GM18511 (cell line): Measurements from ENCODE around the gene MANEAL.
A peak's percentile ranks its signal among the peaks of the same experiment; 100 is the strongest.
"Not testable (repeated sequence)": the region's sequence is repeated elsewhere in the genome, so short reads cannot be mapped to it uniquely, and the experiment has no call there.

Experiments
- ATAC-seq: cut with Tn5 transposase; IDR thresholded peaks from one replicate; pipeline ENCODE4 v1.9.1; 2021; ENCODE audit warnings: mild to moderate bottlenecking, moderate library complexity; ENCODE audit not compliant: unreplicated experiment

The MANEAL gene, protein sequence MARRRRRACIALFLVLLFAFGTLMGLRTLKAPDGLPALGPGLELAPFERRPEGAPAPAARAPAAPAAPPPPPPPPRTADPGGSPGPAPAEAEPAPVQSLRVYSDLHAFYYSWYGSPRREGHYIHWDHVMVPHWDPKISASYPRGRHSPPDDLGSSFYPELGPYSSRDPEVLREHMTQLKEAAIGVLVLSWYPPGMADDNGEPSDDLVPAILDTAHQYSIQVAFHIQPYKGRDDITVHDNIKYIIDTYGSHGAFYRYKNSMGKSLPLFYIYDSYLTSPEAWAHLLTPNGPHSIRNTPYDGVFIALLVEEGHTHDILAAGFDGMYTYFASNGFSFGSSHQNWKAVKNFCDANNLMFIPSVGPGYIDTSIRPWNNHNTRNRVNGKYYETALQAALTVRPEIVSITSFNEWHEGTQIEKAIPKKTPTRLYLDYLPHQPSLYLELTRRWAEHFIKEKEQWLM

GRCh38 chr1:37793773-37794371 lies at the start of gene MANEAL:
Gene MANEAL (plus strand): TSS chr1:37793847. CDS start chr1:37794183, 336 bp downstream.
- ATAC-seq = peak; percentile 62

- no peak for ATAC-seq
Measured at GRCh38 chr1:37746806-37747205, 46.8 kb upstream of the MANEAL start.

DNA sequence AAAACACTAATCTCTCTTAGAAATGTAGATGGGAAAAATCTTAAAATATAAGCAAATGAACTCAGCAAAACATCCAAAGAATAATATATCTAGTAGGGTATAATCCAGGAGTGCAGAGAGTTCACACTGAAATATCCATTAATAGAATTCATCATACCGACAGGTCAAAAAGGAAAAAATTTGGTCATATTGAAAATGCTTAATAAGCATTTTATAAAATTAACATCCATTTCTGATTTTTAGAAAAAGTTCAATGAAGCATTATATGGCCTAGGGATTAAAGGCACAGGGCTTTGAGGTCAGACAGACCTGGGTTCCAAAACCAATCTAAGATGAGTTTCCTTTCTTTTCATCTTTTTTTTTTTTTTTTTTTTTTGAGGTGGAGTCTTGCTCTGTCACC lies 45.1 kb upstream of the MANEAL start:
- no peak for ATAC-seq

GRCh38 chr1:37752213-37752582 lies 41.4 kb upstream of the MANEAL start:
- no peak for ATAC-seq

DNA sequence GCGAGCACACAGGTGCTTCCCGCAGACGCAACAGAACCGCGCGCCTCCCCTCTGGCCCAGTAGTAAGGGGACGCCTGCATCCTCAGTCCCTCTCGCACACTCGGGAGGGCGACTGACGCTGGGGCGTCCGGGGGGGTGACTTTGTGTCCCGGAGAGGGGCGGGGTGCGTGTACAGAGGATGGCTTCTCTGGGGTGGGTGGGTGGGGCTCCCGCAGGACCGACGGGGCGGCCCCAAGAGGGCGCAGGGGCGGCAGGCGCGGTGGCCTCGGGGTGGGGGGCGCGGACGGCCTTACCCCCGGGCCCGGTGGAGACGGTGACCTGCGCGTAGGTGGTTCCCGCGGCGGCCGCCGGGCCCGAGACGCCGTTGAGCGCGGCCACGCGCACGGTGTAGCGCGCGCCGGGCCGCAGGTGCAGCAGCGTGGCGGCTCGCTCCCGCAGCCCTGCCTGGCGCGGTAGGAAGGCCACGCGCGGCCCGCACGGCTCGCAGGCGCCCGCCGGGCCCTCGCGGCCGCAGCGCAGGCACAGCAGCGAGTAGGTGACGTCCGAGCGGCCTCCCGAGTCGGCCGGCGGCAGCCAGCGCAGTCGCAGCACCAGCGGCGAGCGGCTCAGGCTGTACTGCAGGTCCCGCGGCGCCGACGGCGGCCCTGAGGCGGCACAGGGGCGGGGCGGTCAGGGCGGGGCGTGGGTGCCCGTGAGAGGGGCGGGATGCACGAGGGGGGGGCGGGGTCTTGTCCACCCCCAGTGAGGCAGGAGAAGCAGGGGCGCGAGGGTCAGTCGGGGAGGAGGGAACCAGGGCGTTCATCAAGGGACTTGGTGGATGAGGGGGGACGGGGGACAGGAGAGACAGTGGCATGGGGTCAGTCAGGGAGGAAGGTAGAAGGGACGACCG lies 40.8 kb upstream of the MANEAL start:
- ATAC-seq = no peak

DNA sequence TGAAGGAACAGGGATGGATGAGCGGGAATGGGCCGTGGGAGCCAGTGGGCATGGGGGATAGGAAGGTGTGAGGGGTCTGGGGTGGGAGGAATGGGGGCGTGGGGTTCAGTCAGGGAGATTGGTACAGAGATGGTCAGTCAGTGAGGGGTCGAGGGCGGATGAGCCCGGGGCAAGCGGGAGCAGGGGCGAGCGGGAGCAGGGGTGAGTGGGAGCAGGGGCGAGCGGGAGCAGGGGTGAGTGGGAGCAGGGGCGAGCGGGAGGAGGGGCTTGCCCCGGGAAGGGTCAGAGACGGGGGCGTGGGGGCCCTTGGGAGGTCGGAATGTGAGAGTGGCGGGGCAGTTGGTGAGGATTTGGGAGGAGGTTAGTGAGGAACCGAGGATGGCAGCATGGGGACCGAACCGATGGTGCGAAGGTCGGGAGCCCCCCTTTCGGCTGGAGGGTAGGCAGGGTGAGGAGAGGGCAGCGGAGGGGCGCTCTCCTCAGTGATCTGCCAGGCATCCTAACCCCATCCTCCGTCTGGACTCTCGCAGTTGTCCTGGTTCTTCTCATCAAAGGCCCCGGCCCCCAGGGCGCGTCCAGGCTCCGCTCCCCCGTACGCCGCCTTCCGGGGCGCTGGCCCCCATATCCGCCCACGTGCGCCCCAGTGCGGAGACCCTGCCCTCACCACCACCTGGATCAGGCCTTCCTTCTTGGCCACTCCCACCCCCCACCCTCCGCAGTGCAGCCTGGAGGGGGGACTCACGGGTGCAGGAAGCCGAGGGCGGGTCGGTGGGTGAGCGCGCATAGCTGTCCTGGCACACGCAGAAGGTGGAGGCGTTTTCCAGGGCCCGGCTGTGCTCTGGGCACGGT lies 40.0 kb upstream of the MANEAL start:
- ATAC-seq = no peak

- ATAC-seq = no peak
Measured at GRCh38 chr1:37755290-37755689, 38.4 kb upstream of the MANEAL start.

DNA sequence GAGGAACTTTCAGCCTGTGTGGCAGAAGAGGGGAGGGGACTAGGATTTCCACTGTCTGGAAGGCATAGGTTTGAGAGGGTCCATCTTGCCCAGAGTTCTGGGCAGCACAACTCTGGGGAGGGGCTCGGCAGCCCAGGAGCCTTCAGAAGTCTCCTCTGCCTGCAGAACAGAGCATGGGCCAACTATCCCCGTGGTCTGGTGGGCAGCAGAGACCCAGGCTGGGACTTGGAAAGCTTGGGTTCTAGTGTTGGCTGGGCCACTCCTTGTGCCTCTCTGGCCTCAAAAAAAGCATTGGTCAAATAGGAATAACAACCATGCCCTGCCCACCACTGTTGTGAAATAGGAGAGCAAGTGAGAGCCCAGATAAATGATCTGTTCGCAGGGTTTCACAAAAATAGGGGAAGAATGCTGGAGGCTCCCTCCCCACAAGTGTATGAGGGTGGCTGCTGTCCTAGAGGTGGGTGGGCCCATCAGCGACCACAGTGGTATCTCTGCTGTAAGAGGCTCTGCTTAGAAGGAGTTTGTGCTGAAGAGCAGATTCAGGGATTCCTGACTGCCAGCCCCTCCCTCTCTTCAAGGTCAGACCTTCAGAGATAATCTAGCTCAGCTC lies 37.6 kb upstream of the MANEAL start:
- no peak for ATAC-seq

DNA sequence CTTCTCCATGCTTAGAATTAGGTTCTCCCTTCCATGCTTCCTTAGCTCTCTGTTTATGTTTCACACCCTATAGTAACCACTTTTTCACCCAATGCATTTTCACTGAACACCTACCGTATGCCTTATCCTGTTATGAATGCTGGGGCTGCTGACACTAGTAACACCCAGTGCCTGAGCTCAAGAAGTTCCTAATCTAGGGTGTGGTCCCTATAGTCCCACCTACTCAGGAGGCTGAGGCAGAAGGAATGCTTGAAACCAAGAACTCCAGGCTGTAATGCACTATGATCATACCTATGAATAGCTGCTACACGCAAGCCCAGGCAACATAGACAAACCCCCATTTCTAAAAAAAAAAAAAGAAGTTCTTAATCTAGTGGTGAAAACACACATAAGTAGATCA lies 34.2 kb upstream of the MANEAL start:
- ATAC-seq = no peak

DNA sequence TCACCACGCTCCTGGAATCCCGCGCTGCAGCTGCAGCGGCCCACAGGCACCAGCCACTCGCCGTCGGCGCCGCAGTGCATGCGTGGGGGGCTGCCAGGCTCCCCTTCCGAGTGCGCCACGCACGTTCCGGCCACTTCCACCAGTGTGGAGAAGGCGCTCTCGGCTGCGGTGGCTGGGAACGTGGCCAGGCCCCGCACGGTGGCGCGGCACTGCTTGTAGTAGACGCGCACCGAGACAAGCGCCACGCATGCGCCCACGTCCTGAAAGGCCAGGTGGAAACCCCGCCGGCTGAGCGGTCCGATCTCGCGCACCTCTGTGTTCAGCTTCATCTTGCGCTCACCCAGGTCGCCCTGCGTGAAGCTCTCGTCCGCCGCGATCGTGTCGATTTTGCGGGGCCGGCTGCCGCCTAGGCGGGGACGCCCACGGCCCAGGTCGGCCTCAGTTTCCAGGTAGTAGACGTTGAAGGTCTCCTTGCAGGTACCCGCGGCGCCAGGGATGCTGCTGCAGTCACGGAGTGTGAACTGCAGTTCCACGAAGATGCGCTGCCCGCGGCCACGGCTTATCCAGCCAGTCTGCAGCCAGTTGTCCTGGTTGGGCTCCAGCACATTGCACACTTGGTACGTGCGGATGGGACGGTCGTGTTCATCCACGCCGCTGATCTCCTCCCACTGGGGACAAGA lies 32.1 kb upstream of the MANEAL start:
- no peak for ATAC-seq

- no peak for ATAC-seq
Measured at GRCh38 chr1:37762516-37762915, 31.1 kb upstream of the MANEAL start.

DNA sequence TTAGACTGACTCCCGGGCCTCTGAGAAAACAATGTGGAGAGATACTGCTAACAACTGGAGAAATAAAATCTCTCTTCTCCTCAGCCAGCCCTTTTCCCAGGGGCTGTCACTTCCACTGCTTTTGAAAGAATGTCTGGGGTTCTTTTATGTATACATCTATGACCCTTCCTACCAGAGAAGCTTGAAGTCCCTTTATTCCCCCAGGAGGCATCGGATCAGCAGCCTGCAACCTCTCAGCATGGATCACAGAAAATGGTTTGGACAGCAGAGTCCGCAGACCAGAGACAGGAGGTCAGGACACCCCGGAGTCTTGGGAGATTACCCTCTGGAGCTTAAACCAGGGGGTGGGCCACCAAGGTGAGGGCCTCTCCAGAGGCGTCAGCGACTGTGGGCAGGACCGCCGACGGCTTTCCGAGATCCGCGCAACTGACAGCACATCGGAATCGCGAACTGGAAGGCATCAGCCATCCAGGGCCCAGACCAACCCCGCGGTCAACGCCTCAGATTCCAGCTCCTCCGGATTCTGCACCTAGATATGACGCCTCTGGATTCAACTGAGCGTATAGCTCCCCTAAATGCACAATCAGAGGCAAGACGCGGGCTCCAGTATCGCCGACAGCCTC lies 29.7 kb upstream of the MANEAL start:
- ATAC-seq = no peak

DNA sequence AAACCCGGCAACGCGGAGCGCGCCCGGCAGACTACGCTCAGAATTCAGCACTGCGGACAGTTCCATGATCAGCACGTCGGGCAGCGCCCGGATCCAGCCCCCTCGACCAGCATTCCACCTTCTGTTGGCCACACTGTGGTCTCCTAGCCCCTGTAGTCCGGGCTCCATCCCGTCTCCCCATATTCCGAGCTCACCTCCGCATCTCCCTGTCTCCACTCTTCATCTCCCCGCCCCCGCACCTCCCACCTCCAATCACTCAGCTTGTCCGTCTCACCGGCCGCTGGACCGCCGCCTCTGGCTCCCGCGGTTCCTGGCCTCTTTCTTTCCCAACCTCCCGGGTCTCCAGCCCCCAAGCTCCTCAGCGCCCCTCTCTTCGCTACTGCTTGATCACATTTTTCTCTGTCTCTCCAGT lies 29.2 kb upstream of the MANEAL start:
- no peak for ATAC-seq

DNA sequence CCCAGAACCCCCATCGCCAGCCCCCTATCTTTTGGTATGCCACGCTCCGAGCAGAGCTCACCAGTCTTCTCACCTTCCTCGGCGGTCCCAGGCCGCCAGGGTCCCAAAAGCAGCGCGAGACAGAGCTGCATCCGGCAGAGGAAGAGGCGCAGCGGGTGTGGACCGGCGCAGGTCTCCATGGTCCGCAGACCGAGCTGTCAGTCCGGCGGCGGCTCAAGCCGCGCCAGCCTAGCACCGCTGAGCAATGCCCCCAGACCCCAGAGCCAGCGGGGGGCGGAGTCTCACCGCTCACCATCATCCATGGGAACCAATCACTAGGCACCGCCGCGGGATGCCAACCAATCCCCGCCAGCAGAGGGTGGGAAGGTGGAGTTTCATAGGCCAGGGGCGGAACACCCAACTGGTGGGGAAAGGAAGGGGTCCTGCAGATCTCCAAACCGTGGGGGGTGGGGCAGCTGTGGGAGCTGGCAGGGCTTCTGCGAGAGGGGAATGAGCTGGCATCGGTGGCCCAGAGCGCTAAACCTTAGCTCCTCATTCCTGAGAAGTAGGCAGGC lies 28.7 kb upstream of the MANEAL start, which contains the start of gene EPHA10:
EPHA10 (minus strand) TSS at position 233 of the 554 bp plus-strand sequence; CDS start at position 179, 54 bp downstream.
- ATAC-seq = no peak

- ATAC-seq = no peak
Measured at GRCh38 chr1:37765916-37766664, 27.6 kb upstream of the MANEAL start.

- no peak for ATAC-seq
Measured at GRCh38 chr1:37767488-37767887, 26.2 kb upstream of the MANEAL start.

- ATAC-seq = not testable (repeated sequence)
Measured at GRCh38 chr1:37771440-37771839, 22.2 kb upstream of the MANEAL start.

- no peak for ATAC-seq
Measured at GRCh38 chr1:37776946-37777516, 16.6 kb upstream of the MANEAL start.
